K562 (cell line): Measurements from ENCODE around the gene G6PD.

Experiments used
- CTCF ChIP-seq, 3 experiments: IDR thresholded peaks in 2 of 3; conservative IDR thresholded peaks in 1 of 3; 2 replicates each; pipeline ENCODE4 v1.5.1; 2011 to 2012; ENCODE audit warnings: low read length in 3 of 3, mild to moderate bottlenecking in 3 of 3, control low read depth in 2 of 3, improper control_type of control experiment in 1 of 3, inconsistent platforms in 1 of 3, low read depth in 1 of 3, mixed read lengths in 1 of 3, moderate library complexity in 1 of 3; ENCODE audit not compliant: insufficient read depth in 2 of 3
- DNMT1 ChIP-seq: fragments of 450-650 bp; IDR thresholded peaks from 2 replicates; pipeline ENCODE4 v1.6.1; 2016; ENCODE audit warnings: antibody characterized with exemption, mild to moderate bottlenecking
- MTA3 ChIP-seq: fragments of 450-650 bp; formaldehyde crosslinking; IDR thresholded peaks from 2 replicates; pipeline ENCODE4 v1.6.1; 2017; ENCODE audit warnings: mild to moderate bottlenecking, borderline replicate concordance
- NCOA2 ChIP-seq, 2 experiments: fragments of 450-650 bp; IDR thresholded peaks; 2 replicates each; pipeline ENCODE4 v1.6.1; 2018; ENCODE audit warnings: mild to moderate bottlenecking in 2 of 2, moderate library complexity in 1 of 2; ENCODE audit not compliant: partially characterized antibody in 2 of 2
- PHF21A ChIP-seq: fragments of 450-650 bp; IDR thresholded peaks from 2 replicates; pipeline ENCODE4 v1.6.1; 2017; ENCODE audit warnings: low read depth, borderline replicate concordance
- POLR2A ChIP-seq: fragments of 450-650 bp; conservative IDR thresholded peaks from 2 replicates; pipeline ENCODE4 v1.6.1; 2016
- RAD21 ChIP-seq, 2 experiments: fragments of 250-450 bp in 1 of 2; fragments of 450-650 bp in 1 of 2; sonication (Bioruptor Pico) in 1 of 2; formaldehyde crosslinking in 1 of 2; IDR thresholded peaks in 1 of 2; conservative IDR thresholded peaks in 1 of 2; 2 replicates each; pipeline versions ENCODE4 v1.4.0 to v1.8.0; 2020 to 2022; ENCODE audit warnings: mild to moderate bottlenecking in 2 of 2, moderate library complexity in 1 of 2
- SOX6 ChIP-seq: fragments of 450-650 bp; IDR thresholded peaks from 2 replicates; pipeline ENCODE4 v1.6.1; 2014; ENCODE audit warnings: mild to moderate bottlenecking
- TEAD4 ChIP-seq, 2 experiments: sonication (generic) in 1 of 2; formaldehyde crosslinking in 1 of 2; IDR thresholded peaks; 2 replicates each; pipeline versions ENCODE4 v1.6.1 to v1.8.0; 2012 to 2022; ENCODE audit warnings: borderline replicate concordance in 1 of 2, inconsistent platforms in 1 of 2, low read length in 1 of 2, mild to moderate bottlenecking in 1 of 2, missing genetic modification reagents in 1 of 2
- ZBTB33 ChIP-seq: sonication (generic); formaldehyde crosslinking; IDR thresholded peaks from 2 replicates; pipeline ENCODE4 v1.8.1; 2023; ENCODE audit warnings: mild to moderate bottlenecking, missing genetic modification reagents

GRCh38 chrX:154545673-154546274, 872 bp downstream of the G6PD start:
- TF ChIP-seq PHF21A, result no peak
- no peak for TF ChIP-seq NCOA2 (IDR thresholded peaks at IDR 0.05; ENCODE audit: partially characterized antibody in 2 of 2)
- no peak for TF ChIP-seq RAD21 (CRISPR knock-in tag; conservative IDR thresholded peaks at IDR 0.05 in 1 of 2, IDR thresholded peaks at IDR 0.05 in 1 of 2)
- no peak for TF ChIP-seq TEAD4 (IDR thresholded peaks at IDR 0.05; ENCODE audit: low read length)
- no peak for TF ChIP-seq TEAD4 (CRISPR knock-in tag; IDR thresholded peaks at IDR 0.05; ENCODE audit: borderline replicate concordance)
- no peak for TF ChIP-seq DNMT1
- TF ChIP-seq ZBTB33 (CRISPR knock-in tag), result no peak
- TF ChIP-seq POLR2A, result no peak
- no peak for TF ChIP-seq MTA3
- TF ChIP-seq SOX6, result no peak
- TF ChIP-seq CTCF (IDR thresholded peaks at IDR 0.05 in 2 of 3, conservative IDR thresholded peaks at IDR 0.05 in 1 of 3; ENCODE audit: insufficient read depth in 2 of 3, low read depth in 1 of 3, low read length in 3 of 3), result no peak
